Head of caudate nucleus (tissue), 42 donors: ENCODE measurements around the gene AGXT2.
A peak's percentile ranks its signal among the peaks of the same experiment; 100 is the strongest.

Source experiments
- DNase-seq, 42 donors: peaks; one replicate each; pipeline versions ENCODE4 v3.0.0 to v3.0.0-alpha.2; 2020 to 2021; ENCODE audit warnings: mixed read lengths in 7 of 42
- intact Hi-C: fragments of 100-400 bp; cut with DNase I; formaldehyde crosslinking; loops from one replicate; pipeline ENCODE4 v1.15.0; 2022

AGXT2 gene, protein sequence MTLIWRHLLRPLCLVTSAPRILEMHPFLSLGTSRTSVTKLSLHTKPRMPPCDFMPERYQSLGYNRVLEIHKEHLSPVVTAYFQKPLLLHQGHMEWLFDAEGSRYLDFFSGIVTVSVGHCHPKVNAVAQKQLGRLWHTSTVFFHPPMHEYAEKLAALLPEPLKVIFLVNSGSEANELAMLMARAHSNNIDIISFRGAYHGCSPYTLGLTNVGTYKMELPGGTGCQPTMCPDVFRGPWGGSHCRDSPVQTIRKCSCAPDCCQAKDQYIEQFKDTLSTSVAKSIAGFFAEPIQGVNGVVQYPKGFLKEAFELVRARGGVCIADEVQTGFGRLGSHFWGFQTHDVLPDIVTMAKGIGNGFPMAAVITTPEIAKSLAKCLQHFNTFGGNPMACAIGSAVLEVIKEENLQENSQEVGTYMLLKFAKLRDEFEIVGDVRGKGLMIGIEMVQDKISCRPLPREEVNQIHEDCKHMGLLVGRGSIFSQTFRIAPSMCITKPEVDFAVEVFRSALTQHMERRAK

DNA sequence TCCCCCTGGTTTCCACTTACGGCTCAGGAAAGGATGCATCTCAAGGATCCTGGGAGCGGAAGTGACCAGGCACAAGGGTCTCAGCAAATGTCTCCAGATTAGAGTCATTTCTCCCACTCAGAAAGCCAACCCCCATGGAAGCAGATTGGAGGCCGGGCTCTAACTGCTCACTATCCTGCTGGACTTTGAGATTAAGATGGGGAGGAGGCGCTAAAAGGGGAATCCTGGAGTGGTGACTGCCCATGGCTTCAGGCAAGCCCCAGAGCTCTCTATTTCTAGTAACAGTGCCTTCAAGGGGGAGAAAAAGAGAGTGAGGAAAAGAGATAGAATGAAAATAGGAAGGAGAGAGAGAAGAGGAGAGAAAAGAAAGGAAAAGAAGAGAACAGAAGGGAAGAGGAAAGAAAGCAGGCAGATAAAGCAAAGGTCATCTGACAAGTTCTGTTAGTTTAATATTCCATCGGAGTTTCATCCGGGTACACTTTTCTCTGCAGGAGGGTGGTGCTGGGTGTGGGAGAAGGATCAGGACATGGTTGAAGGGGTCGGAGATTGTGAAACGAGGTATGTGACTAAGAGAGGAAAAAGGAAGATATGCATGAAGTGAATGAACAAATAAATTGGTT, at the start of gene AGXT2:
TSS of gene AGXT2 (minus strand) at position 165 of the 620 bp plus-strand sequence. CDS start at position 108, 57 bp downstream.
- intact Hi-C loops, result no loop called here
- no peak for DNase-seq

DNA sequence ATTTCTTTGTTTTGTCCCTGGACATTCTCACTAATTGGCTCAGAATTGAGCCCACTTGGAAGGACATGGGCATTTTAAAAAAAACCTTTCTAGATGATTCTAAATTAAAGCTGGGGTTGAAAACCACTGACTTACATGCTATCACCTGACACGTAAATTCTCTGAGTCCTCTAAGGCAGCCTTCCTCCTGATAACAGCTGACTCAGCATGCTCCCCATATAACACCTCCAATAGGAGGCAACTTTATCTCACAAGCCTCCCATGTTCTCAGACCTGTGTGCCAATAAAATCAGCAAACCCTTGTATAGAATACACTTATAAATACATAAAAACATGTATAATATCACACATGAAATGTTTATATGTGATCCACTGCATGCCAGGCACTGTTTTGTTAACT, 49.2 kb upstream of the AGXT2 start:
- intact Hi-C loops, result no loop called here
- DNase-seq, result no peak

DNA sequence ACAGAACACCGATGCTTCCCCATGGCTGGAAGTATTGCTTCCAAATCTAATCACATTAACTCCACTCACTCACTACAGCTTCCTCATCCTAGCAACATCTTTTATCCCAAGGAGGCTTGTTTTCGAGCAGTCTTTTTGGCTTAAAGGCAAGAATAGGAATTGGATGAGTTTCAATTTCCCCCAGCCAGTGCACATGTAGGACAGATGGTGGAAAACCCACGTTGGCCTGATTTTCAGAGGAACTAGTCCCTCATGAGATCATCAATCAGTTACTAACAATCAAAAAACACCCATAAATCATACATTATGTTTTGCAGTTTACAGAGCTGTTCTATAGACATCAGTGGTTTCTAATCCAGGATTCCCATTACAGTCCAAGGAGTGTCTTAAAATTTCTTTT, 48.5 kb upstream of the AGXT2 start:
- no peak for DNase-seq
- intact Hi-C loops, result no loop called here

DNA sequence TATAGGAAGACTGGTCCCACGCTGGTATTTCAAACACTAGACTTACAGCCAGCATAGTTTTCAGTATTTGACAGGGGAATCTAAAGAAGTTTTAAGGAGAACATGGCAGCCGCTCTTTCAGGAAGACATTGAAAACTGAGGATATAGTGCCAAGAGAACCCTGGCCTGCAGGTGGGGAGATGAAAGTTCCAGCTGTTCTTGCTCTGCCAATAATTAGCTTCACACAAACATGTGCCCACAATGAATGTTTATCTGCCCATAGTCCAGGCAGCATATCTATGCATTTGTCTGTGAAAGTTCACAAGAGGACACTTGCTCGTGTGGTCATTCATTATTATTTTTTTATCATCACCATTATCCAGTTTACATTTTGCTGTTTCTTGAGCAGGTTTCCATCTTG, 47.6 kb upstream of the AGXT2 start:
- DNase-seq, result no peak
- intact Hi-C loops, result no loop called here

DNA sequence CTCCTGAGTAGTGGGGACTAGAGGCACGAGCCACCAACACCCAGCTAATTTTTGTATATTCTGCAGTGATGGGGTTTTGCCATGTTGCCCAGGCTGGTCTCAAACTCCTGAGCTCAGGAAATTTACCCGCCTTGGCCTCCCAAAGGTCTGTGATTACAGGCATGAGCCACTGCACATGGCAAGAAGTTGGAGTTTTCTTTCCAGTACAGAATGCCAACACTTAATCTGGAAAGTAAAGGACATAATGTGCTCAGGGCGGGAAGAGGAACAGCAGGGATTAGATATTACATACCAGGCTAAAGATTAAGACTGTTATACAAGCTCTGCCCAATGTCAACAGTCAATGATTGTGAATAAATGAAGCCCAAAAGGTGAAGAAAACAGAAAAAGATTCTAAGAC, 47.2 kb upstream of the AGXT2 start:
- intact Hi-C loops, result no loop called here
- no peak for DNase-seq

DNA sequence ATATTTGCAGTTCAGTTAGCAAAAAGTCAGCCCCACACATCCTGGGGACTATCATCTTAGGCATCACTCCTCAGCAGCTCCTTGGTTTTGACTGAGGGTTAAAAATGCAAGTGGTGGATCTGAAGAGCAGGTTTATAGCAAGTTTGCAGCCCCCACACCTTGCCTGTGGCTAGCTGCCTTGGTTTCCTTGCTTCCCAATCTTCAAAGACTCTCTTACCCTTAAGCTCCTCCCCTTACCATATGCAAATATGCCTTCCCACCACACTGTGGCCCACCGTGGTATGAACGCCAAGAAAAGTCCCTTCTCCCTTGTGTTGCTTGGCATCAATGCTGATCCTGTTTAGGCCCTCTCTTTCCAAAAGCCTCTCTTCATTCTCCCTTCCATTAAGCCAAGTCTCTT, 45.0 kb upstream of the AGXT2 start:
- intact Hi-C loops, result no loop called here
- DNase-seq, result no peak

DNA sequence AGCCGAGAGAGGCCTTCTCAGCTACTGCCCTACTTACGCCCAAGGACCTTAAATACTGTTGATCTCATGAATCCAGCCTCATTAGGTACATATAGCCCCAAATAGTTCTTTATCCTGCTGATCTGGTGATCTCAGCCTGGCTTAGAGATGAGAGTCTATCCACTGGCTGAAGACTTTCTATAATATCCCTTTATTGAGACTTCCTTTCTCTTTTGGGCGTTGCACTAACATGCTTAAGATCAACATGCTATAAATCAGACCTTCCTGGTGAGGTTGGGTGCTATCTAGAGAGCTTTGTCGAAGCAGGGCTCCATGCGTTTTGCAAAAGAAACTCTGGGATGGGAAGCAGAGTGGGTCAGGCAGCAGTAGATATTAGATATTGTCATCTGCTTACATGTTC, 44.0 kb upstream of the AGXT2 start:
- intact Hi-C loops, result no loop called here
- DNase-seq, result no peak

DNA sequence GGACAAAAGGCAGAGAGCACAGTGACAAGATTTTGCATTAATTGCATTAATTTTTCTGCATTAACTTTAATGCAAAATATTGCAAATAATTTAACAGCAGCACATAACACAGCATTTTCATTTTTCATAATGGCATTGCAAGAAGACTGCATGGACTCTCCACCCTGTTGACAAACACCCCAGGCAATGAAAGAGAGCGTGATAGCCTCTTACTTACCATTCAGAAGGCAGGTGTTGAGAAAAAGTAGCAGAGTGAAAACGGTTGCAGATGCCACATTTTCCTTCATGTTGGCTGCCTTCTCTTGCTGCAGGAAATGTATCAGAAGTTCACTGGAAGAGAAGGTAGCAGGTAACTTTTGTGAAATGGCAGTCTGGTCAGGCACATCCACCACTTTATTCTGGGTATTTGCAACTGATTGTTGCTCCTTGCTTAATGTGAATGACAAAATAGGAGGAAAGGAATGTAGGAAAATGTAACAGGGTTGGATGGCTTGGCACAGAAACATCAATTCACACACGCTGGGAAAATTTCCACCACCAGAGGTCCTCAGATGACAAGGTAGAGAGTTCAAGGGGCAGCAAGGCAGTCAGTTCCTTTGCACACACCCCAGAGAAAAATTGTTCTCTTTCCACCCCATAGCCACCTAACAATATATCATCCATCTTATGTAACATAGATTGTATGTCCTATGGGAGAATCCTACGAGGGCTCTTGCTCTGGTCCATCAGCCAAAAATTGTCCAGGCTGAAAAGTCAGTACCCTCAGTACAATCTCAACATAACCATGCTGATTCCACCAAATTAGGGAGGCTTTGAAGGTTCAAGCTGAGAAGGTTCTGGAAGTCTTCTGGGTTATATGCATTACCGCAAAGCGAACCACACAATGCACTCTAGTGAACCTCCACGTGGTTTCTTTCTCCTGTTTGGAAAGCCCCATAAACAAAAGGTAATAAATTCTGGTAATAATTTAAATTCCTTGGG, 41.9 kb upstream of the AGXT2 start:
- intact Hi-C loops, result loop anchor here (10.0 kb wide), 1 partner anchor 835 kb away; no protein-coding TSS in a partner anchor

DNA sequence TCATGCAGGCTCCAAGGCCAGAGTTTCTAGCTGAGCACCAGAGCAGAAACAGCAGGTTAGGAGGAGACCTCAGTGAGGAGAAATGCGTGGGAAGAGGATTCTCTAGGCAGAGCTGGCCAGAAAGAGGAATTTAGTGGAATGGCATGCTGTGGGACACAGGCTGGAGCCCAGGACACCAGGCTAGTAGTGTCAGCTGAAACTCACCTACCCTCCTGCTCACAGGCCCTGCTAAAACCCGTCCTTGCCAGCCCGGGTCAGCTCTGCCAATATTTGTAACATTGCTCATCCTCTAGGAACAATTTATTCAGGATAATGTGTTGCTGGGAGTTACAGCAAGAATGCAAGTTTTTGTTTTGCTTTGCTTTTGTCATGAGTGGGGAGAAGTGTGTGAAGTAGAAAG, 40.2 kb upstream of the AGXT2 start:
- no peak for DNase-seq
- intact Hi-C loops, result loop anchor here (10.0 kb wide), 1 partner anchor 837 kb away; no protein-coding TSS in a partner anchor

More for the DNA sequence above, 41.9 kb upstream of the AGXT2 start:
- DNase-seq, result peak in 41 of 42 donors; percentile 4 to 83 (median 64)

DNA sequence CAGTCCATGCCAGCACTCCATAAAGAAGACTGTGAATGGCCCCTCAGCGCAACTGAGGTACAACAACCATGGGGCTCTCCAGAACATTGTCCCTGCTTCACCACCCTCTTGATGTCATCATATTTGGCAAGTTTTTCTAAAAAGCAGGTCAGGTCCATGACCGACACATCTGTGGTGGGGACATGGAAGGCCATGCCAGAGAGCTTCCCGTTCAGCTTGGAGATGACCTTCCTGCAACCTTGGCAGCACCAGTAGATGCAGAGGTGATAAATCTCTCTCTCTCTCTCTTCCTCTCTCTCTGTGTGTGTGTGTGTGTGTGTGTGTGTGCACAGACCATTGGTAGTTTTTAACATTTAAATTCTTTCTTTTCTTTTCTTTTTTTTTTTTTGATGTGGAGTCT, 35.4 kb upstream of the AGXT2 start:
- DNase-seq, result no peak
- intact Hi-C loops, result loop anchor here (10.0 kb wide), 1 partner anchor 842 kb away; no protein-coding TSS in a partner anchor

DNA sequence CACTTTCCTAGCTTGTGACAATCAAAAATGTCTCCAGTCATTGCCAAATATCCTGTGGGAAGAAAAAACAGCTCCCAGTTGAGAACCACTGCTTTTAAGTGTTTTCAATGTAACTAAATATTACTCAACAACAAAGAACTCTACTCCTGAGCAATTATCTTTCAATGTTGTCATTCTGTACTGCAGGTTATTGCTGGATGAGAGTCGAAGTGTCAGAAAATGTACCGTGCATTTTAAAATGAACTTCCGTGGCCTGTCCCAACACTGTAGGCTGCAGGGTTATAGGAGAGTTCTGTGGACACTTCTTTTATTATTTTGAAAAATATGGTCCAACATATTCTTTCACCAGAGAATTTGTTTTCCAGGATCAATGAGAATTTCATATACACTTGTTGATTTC, 34.8 kb upstream of the AGXT2 start:
- no peak for DNase-seq
- intact Hi-C loops, result loop anchor here (10.0 kb wide), 1 partner anchor 842 kb away; no protein-coding TSS in a partner anchor

DNA sequence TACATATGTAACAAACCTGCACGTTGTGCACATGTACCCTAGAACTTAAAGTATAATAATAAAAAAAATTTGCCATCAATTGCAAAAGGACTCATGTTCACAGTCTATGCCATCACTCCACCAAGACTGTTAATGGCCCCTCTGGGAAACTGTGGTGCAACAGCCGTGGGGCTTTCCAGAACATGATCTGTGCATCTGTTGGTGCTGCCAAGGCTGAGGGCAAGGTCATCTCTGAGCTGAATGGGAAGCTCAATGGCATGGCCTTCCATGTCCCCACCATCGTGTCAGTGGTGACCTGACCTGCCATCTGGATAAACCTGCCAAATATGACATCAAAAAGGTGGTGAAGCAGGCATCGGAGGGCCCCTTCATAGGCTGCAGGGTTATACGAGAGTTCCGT, 33.4 kb upstream of the AGXT2 start:
- intact Hi-C loops, result loop anchor here (10.0 kb wide), 1 partner anchor 844 kb away; no protein-coding TSS in a partner anchor
- DNase-seq, result no peak

DNA sequence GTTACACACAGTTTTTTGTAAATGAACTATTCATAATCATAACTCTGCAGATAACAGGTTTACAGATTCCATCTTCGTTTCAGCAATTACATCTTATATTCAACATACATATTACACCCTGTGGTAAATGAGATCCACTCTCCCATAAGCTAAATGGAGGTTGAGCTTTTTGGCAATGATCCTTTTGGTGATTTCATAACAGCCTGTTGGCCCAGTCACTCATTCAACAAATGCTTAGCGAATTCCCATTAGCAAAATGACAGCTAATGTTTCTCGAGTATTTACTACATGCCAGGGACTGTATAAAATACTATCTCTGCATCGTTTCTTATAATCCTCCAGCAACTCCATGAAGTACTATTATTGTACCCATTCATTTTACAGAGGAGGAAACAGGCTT, 25.4 kb upstream of the AGXT2 start:
- DNase-seq, result no peak
- intact Hi-C loops, result no loop called here

DNA sequence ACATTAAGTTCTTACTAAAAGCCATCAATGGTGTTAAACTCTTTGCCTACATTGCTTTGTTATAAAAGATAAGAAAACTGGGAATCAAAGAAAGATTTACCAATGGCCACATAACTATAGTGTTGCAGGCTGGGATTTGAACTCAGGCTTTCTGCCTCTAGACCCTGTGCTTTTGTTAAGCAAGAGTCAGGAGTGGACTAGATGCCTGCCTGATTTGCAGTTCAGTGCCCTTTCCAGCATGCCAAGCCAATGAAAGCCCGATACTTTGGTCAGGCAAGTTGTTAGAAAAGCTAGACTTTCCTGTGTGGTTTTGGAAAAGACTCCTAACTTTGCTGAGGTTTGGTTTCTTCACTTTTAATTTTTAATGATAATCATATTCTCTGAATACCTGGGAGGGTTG, 21.4 kb upstream of the AGXT2 start:
- intact Hi-C loops, result no loop called here
- no peak for DNase-seq

DNA sequence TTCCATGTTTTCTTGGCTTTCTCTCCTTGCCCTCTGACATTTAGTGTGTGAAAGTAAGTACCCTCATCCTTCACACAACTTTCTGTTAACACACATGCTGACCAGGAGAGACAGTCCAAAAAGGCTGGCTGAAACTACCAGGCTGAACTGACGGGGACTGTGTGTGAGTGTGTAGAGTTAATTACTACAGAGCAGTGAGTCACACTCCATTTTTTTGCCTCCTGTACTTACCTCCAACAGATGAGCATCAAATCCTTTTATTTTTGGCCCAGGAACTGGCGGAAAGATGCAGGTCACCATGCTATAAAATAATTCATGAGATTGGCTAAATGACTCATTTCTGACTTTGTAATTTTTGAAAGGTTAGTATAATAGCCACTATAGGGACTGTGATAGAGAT, 20.2 kb upstream of the AGXT2 start:
- DNase-seq, result no peak
- intact Hi-C loops, result no loop called here

DNA sequence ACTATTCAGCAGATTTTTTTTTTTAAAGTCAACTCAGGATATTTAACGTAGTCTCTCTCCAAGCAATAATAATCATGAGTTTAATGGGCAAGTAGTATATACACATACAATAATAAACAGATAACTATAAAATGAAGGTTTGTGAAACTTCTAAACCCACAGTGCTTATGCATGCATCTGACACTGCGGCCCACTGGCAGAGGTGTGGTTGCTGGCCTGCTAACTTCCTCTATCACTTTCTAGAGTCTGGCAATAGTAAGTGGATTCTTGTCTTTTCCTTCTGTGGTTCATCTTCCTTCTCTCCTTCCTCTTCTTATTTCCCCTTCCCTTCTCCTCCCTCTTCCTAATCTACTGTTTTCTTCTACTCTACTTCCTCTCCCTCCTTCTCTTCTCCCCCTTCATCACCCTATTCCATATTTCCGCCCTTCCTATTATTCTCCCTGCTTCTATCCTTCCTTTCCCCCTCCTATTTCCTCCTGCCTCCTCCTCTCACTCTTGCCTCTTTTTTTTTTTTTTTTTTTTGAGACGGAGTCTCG, 18.6 kb upstream of the AGXT2 start:
- DNase-seq, result no peak
- intact Hi-C loops, result no loop called here

DNA sequence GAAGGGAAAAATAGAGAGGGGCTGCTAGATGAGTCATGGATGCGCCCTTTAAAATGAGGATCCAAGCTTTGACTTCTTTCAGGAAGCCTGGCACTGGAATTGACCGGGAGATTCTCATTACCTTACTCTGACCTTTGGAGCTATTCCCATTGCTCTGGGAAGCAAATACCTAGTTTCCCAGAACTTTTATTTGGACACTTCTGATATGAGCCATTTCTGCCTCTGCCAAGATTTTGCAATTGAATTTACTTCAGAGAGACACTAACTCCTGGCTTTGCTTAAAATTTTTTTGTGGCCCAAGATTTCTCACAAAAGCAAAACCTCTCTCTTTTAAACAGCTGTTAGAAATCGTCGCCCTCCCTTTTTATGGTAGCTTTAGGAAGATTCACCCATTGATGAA, 15.7 kb upstream of the AGXT2 start:
- no peak for DNase-seq
- intact Hi-C loops, result no loop called here

DNA sequence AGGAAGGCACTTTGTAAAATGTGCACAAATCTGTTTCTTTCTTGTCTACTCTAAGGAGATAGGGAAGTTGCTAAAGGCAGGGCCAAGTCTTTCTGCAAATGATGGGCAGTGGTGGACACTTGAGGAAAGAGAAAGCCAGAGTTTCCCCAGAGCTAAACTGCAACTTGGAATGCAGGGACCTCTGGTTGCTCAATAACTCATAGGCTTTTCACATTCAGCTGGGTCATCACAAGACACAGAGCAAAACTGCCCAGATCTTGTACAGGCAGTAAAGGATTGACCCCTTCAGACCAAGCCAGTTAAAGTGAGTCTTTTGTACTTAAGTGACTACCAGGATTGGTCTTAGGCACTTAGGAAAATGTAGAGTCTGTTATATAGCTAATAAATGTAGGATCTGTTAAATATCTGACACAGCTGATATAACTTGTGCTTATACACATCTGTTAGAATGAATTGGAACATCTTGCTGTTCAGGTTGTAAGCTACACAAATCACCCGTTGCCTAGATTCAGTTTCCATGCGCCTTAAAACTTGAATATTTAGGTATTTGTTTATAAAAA, 13.5 kb upstream of the AGXT2 start:
- no peak for DNase-seq
- intact Hi-C loops, result no loop called here

DNA sequence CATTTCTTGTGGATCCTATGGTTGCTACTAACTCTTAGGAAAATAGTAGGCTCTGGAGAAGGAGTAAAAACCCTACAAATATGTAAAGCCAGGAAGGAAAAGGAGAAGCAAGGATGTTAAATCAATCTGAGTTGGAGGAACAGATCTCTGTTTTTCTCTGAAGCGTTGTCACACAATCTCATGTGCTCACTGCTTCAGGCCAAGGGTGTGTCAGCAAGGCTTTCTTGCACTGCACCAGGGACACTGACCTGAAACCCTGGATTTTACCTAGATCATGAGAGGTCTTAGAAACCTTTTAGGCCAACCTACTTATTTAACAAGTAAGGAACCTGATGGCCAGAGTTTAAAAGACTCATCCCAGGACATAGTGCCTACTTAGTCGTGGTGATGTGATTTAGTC, 12.5 kb upstream of the AGXT2 start:
- intact Hi-C loops, result no loop called here
- no peak for DNase-seq
